Upper lobe of right lung (tissue), 1 donor: ENCODE measurements around the gene FAM163B. TPM values are rescaled to one million over a fixed set of nuclear protein-coding genes. Genes with fewer than 3 reads are reported as not detected.
A peak's percentile ranks its signal among the peaks of the same experiment; 100 is the strongest.

Source experiments
- ATAC-seq: fragments of 200-7000 bp; cut with Tn5 transposase; one replicate; pipeline ENCODE4 v1.9.1; 2020; ENCODE audit warnings: mild to moderate bottlenecking, moderate library complexity
- DNase-seq: peaks from one replicate; pipeline ENCODE4 v3.0.0-alpha.2; 2020
- H3K27ac ChIP-seq: fragments of 200-600 bp; one replicate; pipeline ENCODE4 v1.8.0; 2022
- H3K27me3 ChIP-seq: fragments of 200-600 bp; one replicate; pipeline ENCODE4 v1.8.0; 2022; ENCODE audit warnings: mild to moderate bottlenecking
- H3K36me3 ChIP-seq: fragments of 200-600 bp; one replicate; pipeline ENCODE4 v1.8.0; 2022
- H3K4me1 ChIP-seq: fragments of 200-600 bp; one replicate; pipeline ENCODE4 v1.8.0; 2022
- H3K4me3 ChIP-seq: fragments of 200-600 bp; one replicate; pipeline ENCODE4 v1.8.0; 2022; ENCODE audit warnings: mild to moderate bottlenecking
- H3K9me3 ChIP-seq: fragments of 200-600 bp; one replicate; pipeline ENCODE4 v1.8.0; 2022
- intact Hi-C: fragments of 100-400 bp; cut with DNase I; formaldehyde crosslinking; loops from one replicate; pipeline ENCODE4 v1.11.0; 2022
- total RNA-seq: library from RNA; stranded (reverse); fragmentation: NEBNext Ultra II Directional; extraction: Animal tissue kit (Norgen Biotek cat#: 25700); gene quantifications from one replicate; pipeline ENCODE4 v1.2.1, GENCODE V29; 2021
- TF ChIP-seq, protein P1 (sequence below): fragments of 200-600 bp; IDR thresholded peaks from one replicate; pipeline ENCODE4 v1.8.0; 2022; ENCODE audit warnings: antibody characterized with exemption
- donor health status: DM: no; HTN: yes; CAD: no; lungs with severe emphysema.

Gene FAM163B
- total RNA-seq, 1 donor from 2014 or later, result not detected

GRCh38 chr9:133634081-133634691 lies 25.0 kb upstream of the FAM163B start:
- no peaks in the 10 kb centered on the region for H3K36me3 ChIP-seq
- no peak overlapping the region for H3K4me3 ChIP-seq
- no peaks in the 10 kb centered on the region for H3K4me1 ChIP-seq
- DNase-seq (no peak), ATAC-seq (peak; percentile 4)
- H3K9me3 ChIP-seq, result no peaks in the 10 kb centered on the region
- peaks cover 8% of the 10 kb centered on the region for H3K27me3 ChIP-seq
- intact Hi-C loops, result no loop called here
- H3K27ac ChIP-seq, result no peak overlapping the region
- TF ChIP-seq, protein P1, sequence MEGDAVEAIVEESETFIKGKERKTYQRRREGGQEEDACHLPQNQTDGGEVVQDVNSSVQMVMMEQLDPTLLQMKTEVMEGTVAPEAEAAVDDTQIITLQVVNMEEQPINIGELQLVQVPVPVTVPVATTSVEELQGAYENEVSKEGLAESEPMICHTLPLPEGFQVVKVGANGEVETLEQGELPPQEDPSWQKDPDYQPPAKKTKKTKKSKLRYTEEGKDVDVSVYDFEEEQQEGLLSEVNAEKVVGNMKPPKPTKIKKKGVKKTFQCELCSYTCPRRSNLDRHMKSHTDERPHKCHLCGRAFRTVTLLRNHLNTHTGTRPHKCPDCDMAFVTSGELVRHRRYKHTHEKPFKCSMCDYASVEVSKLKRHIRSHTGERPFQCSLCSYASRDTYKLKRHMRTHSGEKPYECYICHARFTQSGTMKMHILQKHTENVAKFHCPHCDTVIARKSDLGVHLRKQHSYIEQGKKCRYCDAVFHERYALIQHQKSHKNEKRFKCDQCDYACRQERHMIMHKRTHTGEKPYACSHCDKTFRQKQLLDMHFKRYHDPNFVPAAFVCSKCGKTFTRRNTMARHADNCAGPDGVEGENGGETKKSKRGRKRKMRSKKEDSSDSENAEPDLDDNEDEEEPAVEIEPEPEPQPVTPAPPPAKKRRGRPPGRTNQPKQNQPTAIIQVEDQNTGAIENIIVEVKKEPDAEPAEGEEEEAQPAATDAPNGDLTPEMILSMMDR, result no peak

- TF ChIP-seq, protein P1, result no peak
- H3K36me3 ChIP-seq, result no peaks in the 10 kb centered on the region
- ATAC-seq, result no peak
- intact Hi-C loops, result no loop called here
- H3K9me3 ChIP-seq, result no peaks in the 10 kb centered on the region
- no peaks in the 10 kb centered on the region for H3K4me1 ChIP-seq
- no peak for DNase-seq
- H3K27me3 ChIP-seq, result peaks cover 8% of the 10 kb centered on the region
- H3K27ac ChIP-seq, result no peak overlapping the region
- H3K4me3 ChIP-seq, result no peak overlapping the region
Observed at GRCh38 chr9:133633681-133634080, 24.5 kb upstream of the FAM163B start.

GRCh38 chr9:133632806-133633680 lies 23.9 kb upstream of the FAM163B start:
- Histone ChIP-seq H3K4me1 (no peaks in the 10 kb centered on the region), H3K27me3 (peaks cover 8% of the 10 kb centered on the region), H3K4me3 (no peak overlapping the region), H3K9me3 (no peaks in the 10 kb centered on the region), H3K36me3 (no peaks in the 10 kb centered on the region), H3K27ac (no peak overlapping the region)
- intact Hi-C loops, result no loop called here
- TF ChIP-seq, protein P1, result no peak
- DNase-seq (no peak), ATAC-seq (no peak)

- Histone ChIP-seq H3K27ac (no peak overlapping the region), H3K4me1 (no peaks in the 10 kb centered on the region), H3K9me3 (no peaks in the 10 kb centered on the region), H3K36me3 (no peaks in the 10 kb centered on the region), H3K4me3 (no peak overlapping the region), H3K27me3 (peaks cover 8% of the 10 kb centered on the region)
- DNase-seq (no peak), ATAC-seq (no peak)
- intact Hi-C loops, result no loop called here
- TF ChIP-seq, protein P1, result no peak
Observed at GRCh38 chr9:133631111-133631510, 21.9 kb upstream of the FAM163B start.

DNA sequence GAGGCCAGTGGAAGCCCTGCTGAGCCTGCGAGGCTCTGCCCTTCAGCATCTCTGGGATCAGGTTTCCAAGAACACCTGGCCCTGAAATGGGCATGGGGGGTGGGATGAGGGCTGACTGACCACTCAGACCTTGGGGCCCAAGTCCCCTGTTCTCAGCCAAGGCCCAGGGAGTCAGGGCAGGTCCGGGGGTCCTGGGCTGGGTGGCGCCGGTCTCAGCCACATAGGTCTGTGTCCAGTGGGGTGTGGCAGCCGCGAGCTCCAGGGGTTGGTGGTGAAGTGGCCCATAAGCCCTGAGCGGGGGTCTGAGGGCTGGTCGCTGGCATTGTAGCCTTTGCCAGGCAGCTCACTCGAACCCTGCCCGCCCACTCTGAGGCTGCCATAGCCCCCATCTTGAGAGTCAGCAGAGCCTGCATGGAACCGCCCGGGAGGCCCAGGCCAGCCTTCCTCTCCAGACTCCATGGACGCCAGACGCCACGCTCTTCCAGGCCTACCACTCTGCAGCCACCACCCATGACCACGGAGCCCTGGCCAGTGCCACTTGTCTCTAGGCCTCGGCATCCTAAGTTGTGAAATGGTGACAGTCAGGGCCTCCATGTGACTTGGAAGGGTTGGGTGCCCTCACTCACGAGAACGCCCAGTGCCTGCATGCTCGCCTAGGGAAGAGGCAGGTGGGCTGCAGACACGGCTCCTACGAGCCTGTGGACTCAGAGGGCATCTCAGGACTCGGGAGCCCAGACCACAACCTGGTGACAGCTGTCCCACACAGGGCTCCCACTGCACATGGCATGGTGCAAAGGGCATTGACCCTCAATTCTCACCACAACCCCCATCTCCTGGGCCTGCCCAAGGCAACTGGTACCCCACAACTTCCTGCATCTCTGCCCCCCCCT lies 20.3 kb upstream of the FAM163B start:
- TF ChIP-seq, protein P1, result no peak
- Histone ChIP-seq H3K4me3 (no peak overlapping the region), H3K27ac (no peak overlapping the region), H3K4me1 (no peaks in the 10 kb centered on the region), H3K36me3 (no peaks in the 10 kb centered on the region), H3K9me3 (no peaks in the 10 kb centered on the region), H3K27me3 (peaks cover 5% of the 10 kb centered on the region)
- no peak for DNase-seq
- intact Hi-C loops, result no loop called here
- ATAC-seq, result no peak
